Astrocyte (in vitro differentiated cells and primary cell): ENCODE measurements around the gene GSTCD.

Experiments used
- CTCF ChIP-seq: IDR thresholded peaks from 2 replicates; pipeline ENCODE4 v1.5.1; 2011; ENCODE audit warnings: low read depth, mild to moderate bottlenecking, inconsistent platforms, low read length, moderate library complexity; ENCODE audit not compliant: insufficient read depth
- EZH2 ChIP-seq: IDR thresholded peaks from 2 replicates; pipeline ENCODE4 v1.6.1; 2012; ENCODE audit warnings: mild to moderate bottlenecking, low read length, inconsistent platforms; ENCODE audit not compliant: insufficient read depth

GRCh38 chr4:105808750-105809041 is 100.1 kb downstream of the GSTCD start:
- no peak for TF ChIP-seq CTCF
- TF ChIP-seq EZH2, result no peak
